NK-92 treated with Interleukin-12 subunit alpha and Interleukin-12 subunit beta, amount 100 ng/mL, for 24 hours (cell line): Measurements from ENCODE around the gene KANSL1.
"Not testable (repeated sequence)": the region's sequence is repeated elsewhere in the genome, so short reads cannot be mapped to it uniquely, and the experiment has no call there.

ENCODE experiments used
- DNase-seq: peaks from one replicate; lab custom pipeline; 2025; lab: John Stamatoyannopoulos, UW

Gene KANSL1

GRCh38 chr17:46138473-46138872, 54.8 kb downstream of the KANSL1 start:
- no peak for DNase-seq

GRCh38 chr17:46136820-46137219, 56.4 kb downstream of the KANSL1 start:
- DNase-seq, result no peak

DNA sequence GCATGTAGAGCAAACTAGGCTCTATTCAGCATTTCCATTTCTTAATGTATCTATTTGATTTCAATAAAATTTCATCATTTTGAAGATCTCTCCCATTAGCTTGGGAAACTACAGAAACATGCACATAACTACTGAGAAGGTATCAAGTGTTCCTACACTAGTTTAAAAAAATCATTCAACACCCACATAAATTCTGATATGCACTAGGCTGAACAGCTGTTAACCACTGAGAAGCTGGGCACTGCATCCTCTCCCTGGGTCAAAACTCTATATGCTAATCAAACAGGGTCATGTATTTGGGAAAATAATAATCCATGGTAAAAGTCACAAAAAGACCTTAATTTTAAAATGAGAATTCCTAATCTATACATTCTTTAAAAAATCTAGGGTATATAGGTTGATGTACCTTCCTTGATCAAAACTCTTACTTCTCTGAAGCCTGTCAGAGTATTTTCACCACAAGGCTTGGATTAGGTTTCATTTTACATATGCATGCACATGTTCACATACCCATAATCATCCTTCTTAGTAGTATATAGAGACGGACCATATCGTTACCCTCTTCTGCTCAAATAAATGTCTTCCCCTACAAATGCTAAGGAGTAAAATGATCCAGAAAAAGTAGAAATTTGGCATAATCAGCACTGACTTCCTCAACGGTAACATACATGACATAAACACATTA, 57.2 kb downstream of the KANSL1 start:
- DNase-seq, result no peak

DNA sequence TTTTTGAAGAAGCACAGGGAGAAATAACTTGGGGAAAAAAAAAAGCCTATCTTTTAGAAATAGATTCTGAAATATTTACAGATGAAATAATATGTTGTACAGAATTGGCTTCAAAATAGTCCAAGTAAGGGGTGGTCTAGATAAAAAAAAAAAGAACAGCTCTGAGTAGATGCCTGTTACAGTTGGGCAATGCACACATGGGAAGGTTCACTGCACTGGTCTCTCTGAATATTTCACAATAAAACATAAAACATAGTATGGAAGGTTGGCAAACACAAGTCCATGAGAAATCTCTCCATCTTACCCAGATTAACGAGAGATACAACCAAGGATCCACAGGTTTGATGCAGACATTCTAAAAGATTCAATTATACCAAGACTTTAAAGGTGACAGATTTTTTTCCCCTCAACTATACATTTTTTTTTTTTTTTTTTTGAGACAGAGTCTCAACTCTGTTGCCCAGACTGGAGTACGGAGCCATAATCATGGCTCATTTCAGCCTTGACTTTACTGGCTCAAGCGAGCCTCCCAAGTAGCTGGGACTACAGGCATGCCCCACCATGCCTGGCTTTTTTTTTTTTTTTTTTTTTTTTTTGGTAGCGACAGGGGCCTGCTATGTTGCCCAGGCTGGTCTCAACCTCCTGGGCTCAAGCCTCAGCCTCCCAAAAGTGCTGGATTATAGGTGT, 58.0 kb downstream of the KANSL1 start:
- DNase-seq, result no peak

DNA sequence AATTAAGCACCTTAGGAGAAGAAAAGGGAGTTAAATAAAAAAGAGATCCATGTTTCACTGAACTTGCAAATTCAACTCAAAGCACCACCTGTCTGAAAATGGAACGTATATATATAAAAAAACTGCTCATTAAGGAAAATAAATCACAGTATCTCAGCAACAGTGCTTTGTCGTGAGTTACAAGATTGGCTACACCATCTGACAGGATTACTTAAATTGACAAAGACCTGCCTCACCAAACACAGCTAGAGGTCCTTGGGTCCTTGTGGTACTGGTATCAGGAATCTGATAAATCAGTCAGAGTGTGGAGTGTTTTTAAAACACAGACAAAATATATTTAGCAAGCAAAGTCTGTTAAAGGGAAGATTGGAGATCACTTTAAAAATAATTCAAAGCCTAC, 63.9 kb downstream of the KANSL1 start:
- no peak for DNase-seq

DNA sequence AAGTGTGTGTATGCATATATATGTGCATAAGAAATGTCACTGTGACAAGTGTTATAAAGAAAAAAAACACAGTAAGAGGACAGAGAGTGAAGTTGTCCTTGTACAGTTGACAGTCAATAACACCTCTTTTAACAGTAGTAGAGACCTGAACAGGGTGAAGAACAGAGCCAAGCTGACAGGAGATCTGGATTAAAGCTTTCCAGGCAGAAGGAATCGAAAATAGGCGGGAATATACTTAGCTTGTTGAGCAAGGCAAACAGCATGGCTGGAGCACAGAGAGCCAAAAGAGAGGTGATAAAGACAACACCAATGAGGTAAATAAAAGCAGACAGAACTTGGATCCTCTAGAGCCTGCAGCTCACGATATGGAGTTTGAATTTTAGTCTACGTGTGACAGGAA, 64.8 kb downstream of the KANSL1 start:
- DNase-seq, result no peak

GRCh38 chr17:46127524-46127923, 65.7 kb downstream of the KANSL1 start:
- DNase-seq, result no peak

GRCh38 chr17:46126840-46127239, 66.4 kb downstream of the KANSL1 start:
- DNase-seq, result no peak

- DNase-seq, result no peak
These were observed 67.4 kb downstream of the KANSL1 start for GRCh38 chr17:46125831-46126230.

DNA sequence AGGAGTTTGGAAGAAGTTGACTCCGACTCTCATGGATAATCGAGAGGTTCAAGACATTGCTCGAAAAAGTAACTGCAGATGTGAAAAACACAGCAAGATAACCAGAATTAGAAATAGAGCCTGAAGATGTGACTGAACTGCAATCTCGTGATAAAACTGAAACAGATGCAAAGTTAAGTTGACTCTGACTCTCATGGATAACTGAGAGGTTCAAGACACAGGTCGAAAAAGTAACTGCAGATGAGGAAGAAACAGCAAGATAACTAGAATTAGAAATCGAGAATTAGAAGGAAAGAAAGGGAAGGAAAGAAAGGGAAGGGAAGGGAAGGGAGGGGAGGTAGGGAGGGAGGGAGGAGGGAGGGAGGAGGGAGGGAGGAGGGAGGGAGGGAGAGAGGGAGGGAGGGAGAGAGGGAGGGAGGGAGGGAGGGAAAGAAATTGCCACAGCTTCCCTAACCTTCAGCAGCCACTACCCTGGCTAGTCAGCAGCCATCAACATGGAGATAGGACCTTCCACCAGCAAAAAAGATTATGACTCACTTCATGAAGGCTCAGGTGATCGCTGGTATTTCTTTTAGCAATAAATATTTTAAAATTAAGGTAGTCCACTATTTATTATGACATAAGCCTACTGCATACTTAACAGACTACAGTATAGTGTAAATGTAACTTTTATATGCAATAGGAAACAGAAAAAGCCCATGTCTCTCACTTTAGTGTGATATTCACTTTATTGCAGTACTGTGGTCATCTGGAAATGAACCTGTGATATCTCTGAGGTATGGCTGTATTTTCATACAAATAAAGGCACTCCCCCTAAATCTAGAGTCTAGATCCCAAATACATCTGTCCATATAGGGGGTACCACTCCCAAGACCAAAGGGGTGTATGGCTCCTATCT, 68.3 kb downstream of the KANSL1 start:
- DNase-seq, result no peak

DNA sequence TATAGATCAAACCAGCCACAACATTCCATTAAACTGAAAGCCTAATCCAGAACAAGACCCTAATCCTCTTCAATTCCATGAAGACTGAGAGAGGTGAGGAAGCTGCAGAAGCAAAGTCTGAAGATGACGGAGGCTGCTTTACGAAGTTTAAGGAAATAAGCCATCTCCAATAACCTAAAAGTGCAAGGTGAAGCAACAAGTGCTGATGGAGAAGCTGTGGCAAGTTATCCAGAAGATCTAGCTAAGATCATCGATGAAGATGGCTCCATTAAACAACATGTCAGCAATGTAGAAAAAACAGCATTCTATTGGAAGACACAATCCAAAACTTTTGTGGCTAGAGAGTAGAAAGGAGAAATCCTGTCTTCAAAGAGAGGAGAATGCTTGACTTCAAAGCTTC, 69.6 kb downstream of the KANSL1 start:
- DNase-seq, result no peak

GRCh38 chr17:46122486-46122871, 70.8 kb downstream of the KANSL1 start:
- no peak for DNase-seq

DNA sequence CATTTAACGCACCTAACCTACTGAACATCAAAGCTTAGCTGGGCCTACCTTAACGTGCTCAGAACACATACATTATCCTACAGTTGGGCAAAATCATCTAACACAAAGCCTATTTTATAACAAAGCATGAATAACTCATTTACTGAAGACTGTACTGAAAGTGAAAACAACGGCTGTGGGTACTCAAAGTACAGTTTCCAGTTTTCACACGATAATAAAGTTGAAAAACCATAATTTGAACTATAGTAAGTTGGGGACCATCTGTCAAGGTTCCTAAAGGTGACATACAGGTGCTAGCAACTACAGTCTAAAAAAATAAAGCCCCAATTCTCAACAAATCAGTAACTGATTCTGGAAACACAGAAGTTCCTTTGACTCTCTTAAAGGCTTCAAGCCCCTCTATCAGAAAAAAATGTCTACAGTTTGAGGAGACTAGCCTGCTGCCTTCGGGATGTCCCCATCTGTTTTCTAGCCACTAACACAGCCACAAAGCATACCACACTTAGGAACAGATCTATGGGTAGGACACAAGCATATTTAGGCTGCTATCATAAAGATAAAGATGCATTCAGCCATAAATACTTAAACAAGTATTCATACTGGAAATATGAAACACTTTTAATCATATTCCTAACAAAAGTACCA, 71.3 kb downstream of the KANSL1 start:
- DNase-seq, result no peak

- DNase-seq, result no peak
These were observed 72.0 kb downstream of the KANSL1 start for GRCh38 chr17:46121165-46121764.

DNA sequence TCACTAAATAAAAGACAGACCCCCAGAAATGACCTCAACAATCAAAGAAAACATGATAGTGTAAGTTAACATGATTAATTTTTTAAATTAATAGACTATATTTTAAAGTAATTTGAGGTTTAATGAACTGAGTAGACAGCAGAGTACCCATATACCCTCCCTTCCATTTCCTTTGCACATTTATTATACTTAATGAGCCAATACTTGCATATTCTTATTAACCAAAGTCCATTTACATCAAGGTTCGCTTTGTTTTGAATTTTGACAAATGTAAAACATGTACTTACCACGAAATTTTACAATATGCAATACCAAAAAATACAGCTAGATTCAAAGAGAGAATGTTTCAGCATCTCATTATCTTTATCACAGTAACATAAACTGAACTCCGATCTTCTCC, 72.7 kb downstream of the KANSL1 start:
- no peak for DNase-seq

DNA sequence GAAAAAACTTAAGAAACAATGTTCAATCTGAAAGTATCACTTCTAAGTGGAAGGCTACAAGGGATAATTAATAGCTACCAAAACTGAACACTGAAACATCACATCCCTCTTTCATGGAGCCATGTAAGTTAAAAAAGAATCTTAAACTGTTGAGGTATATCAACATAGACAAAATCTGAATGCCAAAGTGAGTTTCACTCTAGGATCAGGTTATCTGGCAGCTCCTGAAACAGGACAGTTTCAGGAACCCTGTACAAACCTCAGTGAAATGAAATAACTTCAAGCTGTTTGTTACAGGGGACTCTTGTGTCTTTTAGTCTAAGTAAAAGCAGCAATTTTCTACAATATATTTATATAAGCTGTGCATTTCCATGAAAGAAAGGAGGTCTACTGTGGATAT, 73.2 kb downstream of the KANSL1 start:
- DNase-seq, result no peak

DNA sequence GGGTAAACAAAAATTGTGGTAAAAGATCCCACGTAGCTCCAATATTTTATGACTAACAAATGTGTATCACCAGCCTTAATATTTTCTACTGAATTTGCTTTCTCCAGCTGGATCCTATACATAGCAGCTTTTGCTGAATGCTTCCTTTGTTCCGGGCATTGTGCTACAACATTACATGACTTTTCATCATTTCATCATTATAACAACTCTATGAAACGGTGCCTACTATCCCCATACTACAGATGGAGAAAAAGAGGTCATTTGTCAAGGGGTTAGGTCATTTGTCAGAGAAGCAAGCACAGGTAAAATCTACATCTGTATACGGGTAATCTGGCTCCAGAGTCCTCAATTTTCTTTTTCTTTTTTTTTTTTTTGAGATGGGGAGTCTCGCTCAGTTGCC, 74.3 kb downstream of the KANSL1 start:
- no peak for DNase-seq

- DNase-seq, result no peak
These were observed 75.2 kb downstream of the KANSL1 start for GRCh38 chr17:46117850-46118696.

DNA sequence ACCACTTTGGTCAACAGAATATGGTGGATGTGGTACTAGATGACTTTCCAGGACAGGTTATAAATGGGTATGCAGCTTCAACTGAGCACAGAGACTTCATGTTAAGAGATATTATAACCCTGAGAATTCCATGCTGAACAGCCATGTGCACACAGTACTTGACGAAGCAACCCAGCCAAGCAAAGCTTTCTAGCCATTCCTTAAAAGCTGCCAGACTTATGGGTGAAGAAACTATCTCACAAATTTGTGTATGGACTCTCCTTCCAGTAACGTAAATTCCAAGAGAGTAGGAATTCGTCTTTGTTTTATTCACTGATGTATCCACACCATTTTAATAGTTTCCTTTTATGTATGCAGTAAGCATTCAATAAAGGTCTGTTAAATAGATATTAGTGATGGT, 76.1 kb downstream of the KANSL1 start:
- DNase-seq, result no peak

GRCh38 chr17:46115699-46116098, 77.5 kb downstream of the KANSL1 start:
- DNase-seq, result no peak

- not testable (repeated sequence) for DNase-seq
These were observed 82.0 kb downstream of the KANSL1 start for GRCh38 chr17:46111236-46111635.
